Progenitor cell of endocrine pancreas (in vitro differentiated cells): ENCODE measurements around the gene ENG. TPM values are rescaled to one million over a fixed set of nuclear protein-coding genes. Genes with fewer than 3 reads are reported as not detected.
"Not testable (repeated sequence)": the region's sequence is repeated elsewhere in the genome, so short reads cannot be mapped to it uniquely, and the experiment has no call there.

Experiments used
- DNase-seq: peaks from one replicate; pipeline ENCODE4 v3.0.0; 2021; ENCODE audit warnings: low spot score; ENCODE audit not compliant: unreplicated experiment
- H3K27ac Mint-ChIP-seq: 2 replicates; pipeline ENCODE4 v1.8.0; 2021; ENCODE audit warnings: mild to moderate bottlenecking, moderate library complexity, mixed read lengths
- H3K27me3 Mint-ChIP-seq: 2 replicates; pipeline ENCODE4 v1.8.0; 2021; ENCODE audit warnings: mixed read lengths
- H3K36me3 Mint-ChIP-seq: 2 replicates; pipeline ENCODE4 v1.8.0; 2022; ENCODE audit warnings: mixed read lengths; ENCODE audit not compliant: insufficient read depth
- H3K4me1 Mint-ChIP-seq: 2 replicates; pipeline ENCODE4 v1.8.0; 2021; ENCODE audit warnings: low read depth, mixed read lengths
- H3K4me3 Mint-ChIP-seq: 2 replicates; pipeline ENCODE4 v1.8.0; 2021; ENCODE audit warnings: low read depth, mild to moderate bottlenecking, moderate library complexity, mixed read lengths
- H3K9me3 Mint-ChIP-seq: 2 replicates; pipeline ENCODE4 v1.8.0; 2021; ENCODE audit warnings: low read depth, mixed read lengths
- total RNA-seq: library from RNA; stranded (reverse); gene quantifications from 2 replicates; pipeline ENCODE4 v1.2.1, GENCODE V29; 2021
- TF ChIP-seq, protein P1 (sequence below): fragments of 200-600 bp; sonication (generic); IDR thresholded peaks from one replicate; pipeline ENCODE4 v1.5.0; 2021; ENCODE audit warnings: antibody characterized with exemption, mild to moderate bottlenecking; ENCODE audit not compliant: unreplicated experiment

ENG gene
- total RNA-seq, 1 donor from 2014 or later, result 0.91 TPM

GRCh38 chr9:127783111-127784008, 71.1 kb downstream of the ENG start:
- no peak for DNase-seq
- H3K4me1 Mint-ChIP-seq, result peaks cover 6% of the 10 kb centered on the region
- no peak overlapping the region for H3K27ac Mint-ChIP-seq
- H3K27me3 Mint-ChIP-seq, result no peaks in the 10 kb centered on the region
- H3K36me3 Mint-ChIP-seq, result peaks cover 6% of the 10 kb centered on the region
- no peak overlapping the region for H3K4me3 Mint-ChIP-seq
- H3K9me3 Mint-ChIP-seq, result no peaks in the 10 kb centered on the region
- TF ChIP-seq, protein P1, sequence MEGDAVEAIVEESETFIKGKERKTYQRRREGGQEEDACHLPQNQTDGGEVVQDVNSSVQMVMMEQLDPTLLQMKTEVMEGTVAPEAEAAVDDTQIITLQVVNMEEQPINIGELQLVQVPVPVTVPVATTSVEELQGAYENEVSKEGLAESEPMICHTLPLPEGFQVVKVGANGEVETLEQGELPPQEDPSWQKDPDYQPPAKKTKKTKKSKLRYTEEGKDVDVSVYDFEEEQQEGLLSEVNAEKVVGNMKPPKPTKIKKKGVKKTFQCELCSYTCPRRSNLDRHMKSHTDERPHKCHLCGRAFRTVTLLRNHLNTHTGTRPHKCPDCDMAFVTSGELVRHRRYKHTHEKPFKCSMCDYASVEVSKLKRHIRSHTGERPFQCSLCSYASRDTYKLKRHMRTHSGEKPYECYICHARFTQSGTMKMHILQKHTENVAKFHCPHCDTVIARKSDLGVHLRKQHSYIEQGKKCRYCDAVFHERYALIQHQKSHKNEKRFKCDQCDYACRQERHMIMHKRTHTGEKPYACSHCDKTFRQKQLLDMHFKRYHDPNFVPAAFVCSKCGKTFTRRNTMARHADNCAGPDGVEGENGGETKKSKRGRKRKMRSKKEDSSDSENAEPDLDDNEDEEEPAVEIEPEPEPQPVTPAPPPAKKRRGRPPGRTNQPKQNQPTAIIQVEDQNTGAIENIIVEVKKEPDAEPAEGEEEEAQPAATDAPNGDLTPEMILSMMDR, result no peak

- Mint-ChIP-seq H3K4me1 (peaks cover 3% of the 10 kb centered on the region), H3K27ac (no peak overlapping the region), H3K4me3 (no peak overlapping the region), H3K9me3 (no peaks in the 10 kb centered on the region), H3K36me3 (no peaks in the 10 kb centered on the region), H3K27me3 (peaks cover 3% of the 10 kb centered on the region)
- TF ChIP-seq, protein P1, result no peak
- DNase-seq, result no peak
These were observed 72.7 kb downstream of the ENG start for GRCh38 chr9:127781806-127782205.

GRCh38 chr9:127780909-127781308, 73.5 kb downstream of the ENG start:
- H3K9me3 Mint-ChIP-seq, DNase-seq, H3K27me3 Mint-ChIP-seq, H3K4me3 Mint-ChIP-seq, H3K27ac Mint-ChIP-seq, H3K4me1 Mint-ChIP-seq, H3K36me3 Mint-ChIP-seq: not testable (repeated sequence)

DNA sequence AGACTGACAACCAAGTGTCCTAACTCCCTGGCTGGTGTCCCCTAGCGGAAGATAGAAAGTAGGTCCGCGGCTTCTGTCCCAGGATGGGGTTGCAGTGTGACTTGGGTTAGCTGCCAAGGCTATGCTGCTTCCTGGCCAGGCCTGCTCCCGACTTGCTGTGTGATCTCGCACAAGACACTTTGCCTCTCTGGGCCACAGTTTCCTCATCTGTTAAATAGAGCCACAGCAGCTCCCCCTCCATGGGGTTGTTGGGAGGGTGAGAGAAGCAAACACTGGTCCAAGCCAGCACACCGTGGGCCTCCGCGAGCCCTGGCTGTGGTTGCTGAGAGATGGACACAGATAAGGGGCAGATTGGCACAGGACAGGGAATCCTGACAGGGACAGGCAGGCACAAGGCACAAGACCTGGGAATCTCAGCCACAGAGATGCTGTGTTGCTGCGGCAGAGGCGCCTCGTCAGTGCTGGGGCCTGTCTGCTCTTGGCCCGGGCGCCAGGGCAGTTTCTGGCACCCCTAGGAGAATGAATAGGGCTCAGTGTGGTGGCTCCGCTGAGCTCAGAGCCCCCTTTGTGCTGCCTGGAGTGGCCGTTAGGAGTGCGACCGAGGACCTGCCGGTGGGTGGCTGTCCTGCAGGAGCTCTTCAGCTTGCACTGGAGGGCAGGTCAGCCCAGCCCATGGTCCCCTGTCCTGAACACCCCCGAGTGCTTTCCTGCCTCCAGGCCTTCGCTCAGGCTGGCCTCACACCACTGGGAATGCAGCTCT, 74.2 kb downstream of the ENG start:
- H3K4me1 Mint-ChIP-seq, result no peaks in the 10 kb centered on the region

DNA sequence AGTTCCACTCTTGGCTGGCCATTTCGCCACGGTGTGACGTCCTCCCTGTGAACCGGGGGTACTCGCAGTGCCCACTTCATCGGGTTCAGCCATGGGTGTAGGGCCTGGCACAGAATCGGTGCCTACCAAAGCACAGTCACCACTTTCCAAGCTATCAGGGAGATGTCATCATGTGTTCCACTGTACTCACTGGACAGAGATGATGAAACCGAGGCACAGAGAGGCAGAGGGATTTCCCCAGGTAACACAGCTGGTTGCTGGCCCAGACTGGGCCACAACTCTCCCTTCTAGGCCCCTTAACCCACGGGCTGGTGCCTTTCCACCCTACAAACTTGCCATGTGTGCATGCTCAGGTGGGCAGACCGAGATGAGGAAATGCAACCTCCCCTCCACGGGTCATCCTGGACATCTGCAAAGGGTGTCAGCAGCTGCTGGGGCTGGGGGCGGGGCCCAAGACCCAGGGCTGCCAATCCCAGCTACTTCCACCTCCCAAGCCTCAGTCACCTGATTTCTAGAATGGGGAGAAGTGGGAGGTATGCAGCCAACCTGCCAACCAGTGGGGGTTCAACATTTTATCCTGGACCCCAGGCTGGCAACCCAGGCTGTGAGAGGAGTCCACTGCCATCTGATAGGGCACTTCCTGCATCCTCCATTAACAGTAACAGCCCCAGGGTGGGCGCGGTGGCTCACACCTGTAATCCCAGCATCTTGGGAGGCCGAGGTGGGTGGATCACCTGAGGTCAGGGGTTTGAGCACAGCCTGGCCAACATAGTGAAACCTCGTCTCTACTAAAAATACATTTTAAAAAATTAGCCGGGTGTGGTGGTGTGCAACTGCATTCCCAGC, 75.1 kb downstream of the ENG start:
- Mint-ChIP-seq H3K27me3 (peaks cover 4% of the 10 kb centered on the region), H3K9me3 (no peaks in the 10 kb centered on the region), H3K36me3 (no peaks in the 10 kb centered on the region), H3K27ac (no peak overlapping the region), H3K4me1 (no peaks in the 10 kb centered on the region), H3K4me3 (no peak overlapping the region)
- TF ChIP-seq, protein P1, result no peak
- DNase-seq, result no peak

More for the DNA sequence above, 74.2 kb downstream of the ENG start:
- peaks cover 3% of the 10 kb centered on the region for H3K27me3 Mint-ChIP-seq
- no peak for DNase-seq
- TF ChIP-seq, protein P1, result no peak
- no peak overlapping the region for H3K4me3 Mint-ChIP-seq
- H3K36me3 Mint-ChIP-seq, result no peaks in the 10 kb centered on the region
- H3K27ac Mint-ChIP-seq, result no peak overlapping the region
- H3K9me3 Mint-ChIP-seq, result no peaks in the 10 kb centered on the region
